K562 (cell line): ENCODE results near the gene MOB3C. TPM values are rescaled to one million over a fixed set of nuclear protein-coding genes. Genes with fewer than 3 reads are reported as not detected.

Source experiments
- ARID1B ChIP-seq: fragments of 450-650 bp; IDR thresholded peaks from 2 replicates; pipeline ENCODE4 v1.6.1; 2016; ENCODE audit warnings: antibody characterized with exemption, mild to moderate bottlenecking, inconsistent platforms
- ARID3A ChIP-seq: IDR thresholded peaks from 2 replicates; pipeline ENCODE4 v1.6.1; 2012; ENCODE audit warnings: low read depth, low read length, improper control_type of control experiment, borderline replicate concordance
- BDP1 ChIP-seq: IDR thresholded peaks from 3 replicates; pipeline ENCODE4 v1.6.1; 2011; ENCODE audit not compliant: insufficient read length, insufficient read depth
- BRF1 ChIP-seq: IDR thresholded peaks from 3 replicates; pipeline ENCODE4 v1.6.1; 2011; ENCODE audit warnings: borderline replicate concordance, mild to moderate bottlenecking; ENCODE audit not compliant: insufficient read length; ENCODE audit errors: extremely low read depth
- EP300 ChIP-seq: IDR thresholded peaks from 2 replicates; pipeline ENCODE4 v1.6.1; 2012; ENCODE audit warnings: low read length, improper control_type of control experiment
- ETV1 ChIP-seq: fragments of 450-650 bp; conservative IDR thresholded peaks from 2 replicates; pipeline ENCODE4 v1.6.1; 2016; ENCODE audit warnings: missing genetic modification characterization, control low read depth, low read depth, missing compliant biosample characterization
- GATA2 ChIP-seq: sonication (generic); formaldehyde crosslinking; IDR thresholded peaks from 2 replicates; pipeline ENCODE4 v1.4.0; 2020; ENCODE audit warnings: mild to moderate bottlenecking, missing genetic modification reagents
- GATAD2A ChIP-seq: fragments of 450-650 bp; IDR thresholded peaks from 2 replicates; pipeline ENCODE4 v1.6.1; 2017
- KLF16 ChIP-seq: IDR thresholded peaks from 2 replicates; pipeline ENCODE4 v1.6.1; 2016; ENCODE audit warnings: antibody characterized with exemption
- LCOR ChIP-seq: sonication (generic); formaldehyde crosslinking; IDR thresholded peaks from 2 replicates; pipeline ENCODE4 v1.8.0; 2022; ENCODE audit warnings: mild to moderate bottlenecking, missing genetic modification reagents
- MIER1 ChIP-seq: fragments of 450-650 bp; IDR thresholded peaks from 2 replicates; pipeline ENCODE4 v1.6.1; 2016; ENCODE audit warnings: antibody characterized with exemption, mild to moderate bottlenecking, low read depth
- MTA2 ChIP-seq: fragments of 450-650 bp; IDR thresholded peaks from 2 replicates; pipeline ENCODE4 v1.6.1; 2016; ENCODE audit warnings: low read depth
- MXD1 ChIP-seq: fragments of 250-450 bp; sonication (Bioruptor Pico); IDR thresholded peaks from 2 replicates; pipeline ENCODE4 v1.8.0; 2021; ENCODE audit warnings: borderline replicate concordance, mild to moderate bottlenecking, moderate library complexity; ENCODE audit not compliant: poor library complexity, severe bottlenecking
- MYBL2 ChIP-seq, 2 experiments: fragments of 450-650 bp in 1 of 2; sonication (generic) in 1 of 2; formaldehyde crosslinking in 1 of 2; IDR thresholded peaks; 2 replicates each; pipeline versions ENCODE4 v1.6.1 to v1.8.1; 2017 to 2022; ENCODE audit warnings: borderline replicate concordance in 1 of 2, inconsistent platforms in 1 of 2, low read depth in 1 of 2, mild to moderate bottlenecking in 1 of 2, missing genetic modification reagents in 1 of 2, moderate library complexity in 1 of 2
- SREBF2 ChIP-seq: sonication (generic); formaldehyde crosslinking; IDR thresholded peaks from 2 replicates; pipeline ENCODE4 v1.4.0; 2020; ENCODE audit warnings: mild to moderate bottlenecking, missing genetic modification reagents
- TCF3 ChIP-seq: sonication (generic); formaldehyde crosslinking; IDR thresholded peaks from 2 replicates; pipeline ENCODE4 v1.4.0; 2020; ENCODE audit warnings: mild to moderate bottlenecking, missing genetic modification reagents
- THRAP3 ChIP-seq: fragments of 450-650 bp; IDR thresholded peaks from 2 replicates; pipeline ENCODE4 v1.6.1; 2016; ENCODE audit warnings: mild to moderate bottlenecking, inconsistent platforms, borderline replicate concordance
- ZKSCAN8 ChIP-seq: fragments of 200-800 bp; sonication (Bioruptor generic); IDR thresholded peaks from 2 replicates; pipeline ENCODE4 v1.6.1; 2016; ENCODE audit warnings: missing genetic modification characterization, missing compliant biosample characterization
- ZNF3 ChIP-seq: fragments of 250-450 bp; sonication (Bioruptor Pico); IDR thresholded peaks from 2 replicates; pipeline ENCODE4 v1.5.0; 2021; ENCODE audit warnings: mild to moderate bottlenecking, moderate library complexity
- ZNF589 ChIP-seq: fragments of 200-800 bp; sonication (Bioruptor generic); IDR thresholded peaks from 2 replicates; pipeline ENCODE4 v1.6.1; 2016; ENCODE audit warnings: low read depth, missing genetic modification characterization, missing compliant biosample characterization
- polyA plus RNA-seq, 8 experiments: library from polyadenylated mRNA; depleted of rRNA in 4 of 8; stranded (reverse) in 5 of 8; unstranded in 3 of 8; fragments of >200 nt; fragmentation: Nextera tagmentation in 2 of 8; fragmentation: Illumina TruSeq in 1 of 8; extraction: Ambion mirVana in 2 of 8; extraction: Trizol in 1 of 8; gene quantifications; 2 replicates each; pipeline versions ENCODE4 v1.2.1 to v1.2.3, GENCODE V29; 2011 to 2014; ENCODE audit warnings: inconsistent platforms in 1 of 8, missing spikeins in 1 of 8
- total RNA-seq, 7 experiments: library from RNA; depleted of rRNA in 6 of 7; stranded (reverse); fragments of >200 nt in 6 of 7; fragmentation: Illumina TruSeq in 2 of 7; extraction: Trizol in 2 of 7; gene quantifications; 2 replicates each; pipeline versions ENCODE4 v1.2.1 to v1.2.3, GENCODE V29; 2011 to 2021; ENCODE audit warnings: low replicate concordance in 1 of 7

Gene MOB3C
- total and polyA plus RNA-seq, 9 of the 15 experiments (the other 6 are each of a cell fraction or from before 2014, with no cell fraction given) = 1.0 to 7.5 (median 3.7) TPM

DNA sequence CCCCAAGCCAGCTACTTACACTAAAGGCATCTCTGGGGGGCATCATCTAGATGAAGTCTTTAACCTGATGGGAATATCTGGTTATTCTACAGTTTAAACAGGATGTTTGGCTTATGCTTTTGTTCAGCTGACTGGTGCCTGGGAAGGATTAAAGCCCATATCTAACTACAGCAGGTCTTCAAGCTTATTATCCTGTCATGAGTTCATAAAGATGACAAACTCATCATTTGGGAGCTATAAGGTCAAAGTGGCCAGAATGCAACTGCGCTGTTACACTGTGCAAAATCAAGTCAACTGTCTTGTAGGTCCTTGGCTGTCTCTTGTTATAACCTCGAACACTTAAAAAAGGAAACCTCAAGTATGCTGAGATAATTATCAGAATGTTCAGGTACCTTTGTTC lies 18.6 kb upstream of the MOB3C start (continued):
- TF ChIP-seq ZKSCAN8 (CRISPR knock-in tag) = peak; percentile 47; the same call in 1 of the 2 replicates
- TF ChIP-seq LCOR (CRISPR knock-in tag) = 0 out of 2 replicates have a peak, but pooled peaks have one; percentile 64
- 0 out of 2 replicates have a peak, but pooled peaks have one; percentile 21 for TF ChIP-seq KLF16
- TF ChIP-seq EP300 = peak; percentile 48; the same call in 1 of the 2 replicates
- TF ChIP-seq SREBF2 (CRISPR knock-in tag) = no peak
- TF ChIP-seq ARID3A = no peak
- TF ChIP-seq MYBL2 (IDR thresholded peaks at IDR 0.05; ENCODE audit: low read depth) = no peak
- TF ChIP-seq MYBL2 (CRISPR knock-in tag; IDR thresholded peaks at IDR 0.05; ENCODE audit: borderline replicate concordance) = no peak
- peak; percentile 61 for TF ChIP-seq ARID1B
- no peak for TF ChIP-seq BDP1
- TF ChIP-seq MTA2 = no peak
- 0 out of 2 replicates have a peak, but pooled peaks have one; percentile 33 for TF ChIP-seq ZNF589 (CRISPR knock-in tag)
- no peak for TF ChIP-seq ZNF3 (CRISPR knock-in tag)
- no peak for TF ChIP-seq MXD1 (CRISPR knock-in tag)
- TF ChIP-seq ETV1 = peak; percentile 47; the same call in 1 of the 2 replicates
- TF ChIP-seq GATA2 (CRISPR knock-in tag) = peak; percentile 65
- TF ChIP-seq GATAD2A = no peak
- TF ChIP-seq THRAP3 = no peak
- no peak for TF ChIP-seq BRF1
- no peak for TF ChIP-seq MIER1
- TF ChIP-seq TCF3 (CRISPR knock-in tag) = peak; percentile 89
